Fibroblast of lung (primary cell): ENCODE data around the gene NUDT3. TPM values are rescaled to one million over a fixed set of nuclear protein-coding genes. Genes with fewer than 3 reads are reported as not detected.
"Not testable (repeated sequence)": the region's sequence is repeated elsewhere in the genome, so short reads cannot be mapped to it uniquely, and the experiment has no call there.

Source experiments
- DNase-seq, 2 donors: peaks; one replicate each; pipeline versions ENCODE4 v3.0.0 to v3.0.0-alpha.2; 2010; ENCODE audit warnings: low read depth in 2 of 2
- H2AFZ ChIP-seq: 2 replicates; pipeline ENCODE4 v1.5.1; 2012; ENCODE audit warnings: low read length, control low read depth, inconsistent platforms
- H3K27ac ChIP-seq: 2 replicates; pipeline ENCODE4 v1.5.1; 2011; ENCODE audit warnings: low read length, control low read depth; ENCODE audit not compliant: insufficient read depth
- H3K27me3 ChIP-seq: 2 replicates; pipeline ENCODE4 v1.5.1; 2011; ENCODE audit warnings: mild to moderate bottlenecking, low read length; ENCODE audit not compliant: control insufficient read depth, insufficient read depth
- H3K36me3 ChIP-seq: 2 replicates; pipeline ENCODE4 v1.5.1; 2011; ENCODE audit warnings: low read length; ENCODE audit not compliant: control insufficient read depth, insufficient read depth
- H3K4me1 ChIP-seq: 2 replicates; pipeline ENCODE4 v1.5.1; 2011; ENCODE audit warnings: low read length; ENCODE audit not compliant: control insufficient read depth, insufficient read depth; ENCODE audit errors: extremely low read depth
- H3K4me2 ChIP-seq: 2 replicates; pipeline ENCODE4 v1.5.1; 2011; ENCODE audit warnings: low read length, control low read depth; ENCODE audit not compliant: insufficient read depth; ENCODE audit errors: extremely low read depth
- H3K4me3 ChIP-seq, 4 experiments: fragments of 200-600 bp in 1 of 4; sonication (generic) in 1 of 4; replicated peaks in 1 of 4; 2 replicates each; pipeline ENCODE4 v1.5.1; 2011 to 2016; ENCODE audit warnings: low read length in 4 of 4, low read depth in 3 of 4, mild to moderate bottlenecking in 3 of 4, control low read depth in 2 of 4, inconsistent platforms in 1 of 4, mixed read lengths in 1 of 4; ENCODE audit not compliant: insufficient read depth in 1 of 4; ENCODE audit errors: control extremely low read depth in 1 of 4
- H3K79me2 ChIP-seq: 2 replicates; pipeline ENCODE4 v1.5.1; 2012; ENCODE audit warnings: mild to moderate bottlenecking, low read length, inconsistent platforms; ENCODE audit not compliant: control insufficient read depth, insufficient read depth
- H3K9ac ChIP-seq: 2 replicates; pipeline ENCODE4 v1.5.1; 2011; ENCODE audit warnings: mild to moderate bottlenecking, low read length, control low read depth; ENCODE audit not compliant: insufficient read depth
- H3K9me3 ChIP-seq: 2 replicates; pipeline ENCODE4 v1.5.1; 2012; ENCODE audit warnings: low read depth, low read length; ENCODE audit not compliant: control insufficient read depth, insufficient read depth
- H4K20me1 ChIP-seq: 2 replicates; pipeline ENCODE4 v1.5.1; 2011; ENCODE audit warnings: low read length; ENCODE audit not compliant: control insufficient read depth, insufficient read depth; ENCODE audit errors: extremely low read depth
- EZH2 ChIP-seq: IDR thresholded peaks from 2 replicates; pipeline ENCODE4 v1.5.1; 2012; ENCODE audit warnings: low read length, control low read depth, mild to moderate bottlenecking; ENCODE audit errors: missing control alignments
- polyA plus RNA-seq, 2 donors: library from polyadenylated mRNA; depleted of rRNA in 1 of 2; stranded (reverse) in 1 of 2; unstranded in 1 of 2; fragments of >200 nt; gene quantifications; 2 replicates each; pipeline ENCODE4 v1.2.1, GENCODE V29; 2011 to 2012; ENCODE audit warnings: missing spikeins in 1 of 2
- total RNA-seq: library from RNA; depleted of rRNA; stranded (reverse); fragments of >200 nt; gene quantifications from 2 replicates; pipeline ENCODE4 v1.2.1, GENCODE V29; 2014
- TF ChIP-seq, protein P1 (sequence below), 2 donors: IDR thresholded peaks in 1 of 2; conservative IDR thresholded peaks in 1 of 2; 1 replicate in 1 of 2; 2 replicates in 1 of 2; pipeline ENCODE4 v1.5.1; 2011 to 2012; ENCODE audit warnings: low read length in 2 of 2, control low read depth in 1 of 2, inconsistent platforms in 1 of 2, low read depth in 1 of 2, mild to moderate bottlenecking in 1 of 2

NUDT3 gene
- total and polyA plus RNA-seq, 2 donors (not counting 1 experiment from before 2014, with no cell fraction given): 16.0 to 27.4 TPM

DNA sequence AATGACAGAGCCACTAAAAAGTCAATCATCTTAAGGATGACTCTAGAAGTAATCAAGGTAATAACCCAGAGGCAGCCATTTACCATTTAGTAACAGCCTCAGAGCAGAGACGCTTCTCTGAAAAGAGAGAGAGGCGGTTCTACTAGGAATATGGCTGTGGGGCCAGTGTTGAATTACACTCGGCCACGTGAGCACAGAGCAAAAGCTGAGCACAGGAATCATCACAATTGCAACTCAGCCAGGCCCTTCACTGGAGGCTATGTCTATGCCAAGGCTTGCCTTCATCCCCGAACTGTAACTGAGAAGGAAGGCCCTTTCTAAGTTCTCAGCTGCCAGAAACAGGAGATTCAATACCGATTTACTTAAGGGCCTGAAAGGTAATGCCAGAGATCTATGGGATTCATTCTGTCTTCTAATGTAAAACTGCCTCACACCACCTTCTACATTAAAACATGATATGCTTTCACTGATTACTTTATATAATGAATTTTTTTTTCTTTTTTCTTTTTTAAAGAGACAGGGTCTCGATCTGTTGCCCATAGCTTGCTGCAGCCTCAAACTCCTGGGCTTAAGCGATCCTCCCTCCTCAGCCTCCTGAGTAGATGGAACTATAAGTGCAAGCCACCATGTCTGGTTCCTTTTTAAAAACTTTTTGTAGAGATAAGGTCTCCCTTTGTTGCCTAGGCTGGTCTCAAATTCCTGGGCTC lies 67.6 kb downstream of the NUDT3 start:
- no peak overlapping the region for H3K9ac ChIP-seq
- no peak overlapping the region for H3K4me3 ChIP-seq
- no peaks in the 10 kb centered on the region for H3K36me3 ChIP-seq
- H3K4me2 ChIP-seq: no peak overlapping the region
- no peaks in the 10 kb centered on the region for H3K4me1 ChIP-seq
- H3K9me3 ChIP-seq: no peaks in the 10 kb centered on the region
- no peak overlapping the region for H2AFZ ChIP-seq
- H3K27me3 ChIP-seq: no peaks in the 10 kb centered on the region
- no peak overlapping the region for H3K27ac ChIP-seq
- DNase-seq: peak; percentile 64 to 78
- peaks cover 2% of the 10 kb centered on the region for H3K79me2 ChIP-seq
- no peaks in the 10 kb centered on the region for H4K20me1 ChIP-seq
- TF ChIP-seq, protein P1, sequence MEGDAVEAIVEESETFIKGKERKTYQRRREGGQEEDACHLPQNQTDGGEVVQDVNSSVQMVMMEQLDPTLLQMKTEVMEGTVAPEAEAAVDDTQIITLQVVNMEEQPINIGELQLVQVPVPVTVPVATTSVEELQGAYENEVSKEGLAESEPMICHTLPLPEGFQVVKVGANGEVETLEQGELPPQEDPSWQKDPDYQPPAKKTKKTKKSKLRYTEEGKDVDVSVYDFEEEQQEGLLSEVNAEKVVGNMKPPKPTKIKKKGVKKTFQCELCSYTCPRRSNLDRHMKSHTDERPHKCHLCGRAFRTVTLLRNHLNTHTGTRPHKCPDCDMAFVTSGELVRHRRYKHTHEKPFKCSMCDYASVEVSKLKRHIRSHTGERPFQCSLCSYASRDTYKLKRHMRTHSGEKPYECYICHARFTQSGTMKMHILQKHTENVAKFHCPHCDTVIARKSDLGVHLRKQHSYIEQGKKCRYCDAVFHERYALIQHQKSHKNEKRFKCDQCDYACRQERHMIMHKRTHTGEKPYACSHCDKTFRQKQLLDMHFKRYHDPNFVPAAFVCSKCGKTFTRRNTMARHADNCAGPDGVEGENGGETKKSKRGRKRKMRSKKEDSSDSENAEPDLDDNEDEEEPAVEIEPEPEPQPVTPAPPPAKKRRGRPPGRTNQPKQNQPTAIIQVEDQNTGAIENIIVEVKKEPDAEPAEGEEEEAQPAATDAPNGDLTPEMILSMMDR (conservative IDR thresholded peaks at IDR 0.05 in 1 of 2, IDR thresholded peaks at IDR 0.05 in 1 of 2; ENCODE audit: low read depth in 1 of 2, low read length in 2 of 2): no peak
- no peak for TF ChIP-seq EZH2

GRCh38 chr6:34324221-34324620 lies 68.2 kb downstream of the NUDT3 start:
- H4K20me1 ChIP-seq, H3K4me1 ChIP-seq, H3K79me2 ChIP-seq, H3K27ac ChIP-seq, H3K36me3 ChIP-seq, H2AFZ ChIP-seq, H3K4me2 ChIP-seq, H3K27me3 ChIP-seq, H3K9ac ChIP-seq, DNase-seq, H3K4me3 ChIP-seq, H3K9me3 ChIP-seq: not testable (repeated sequence)

- no peaks in the 10 kb centered on the region for H3K36me3 ChIP-seq
- no peak for TF ChIP-seq EZH2
- TF ChIP-seq, protein P1 (conservative IDR thresholded peaks at IDR 0.05 in 1 of 2, IDR thresholded peaks at IDR 0.05 in 1 of 2; ENCODE audit: low read depth in 1 of 2, low read length in 2 of 2): no peak
- H3K9me3 ChIP-seq: no peaks in the 10 kb centered on the region
- no peak overlapping the region for H3K27ac ChIP-seq
- no peaks in the 10 kb centered on the region for H3K4me1 ChIP-seq
- peaks cover 2% of the 10 kb centered on the region for H3K79me2 ChIP-seq
- no peak overlapping the region for H3K9ac ChIP-seq
- H2AFZ ChIP-seq: no peak overlapping the region
- H3K4me2 ChIP-seq: no peak overlapping the region
- H4K20me1 ChIP-seq: no peaks in the 10 kb centered on the region
- no peak overlapping the region for H3K4me3 ChIP-seq
- DNase-seq: no peak
- no peaks in the 10 kb centered on the region for H3K27me3 ChIP-seq
Measured at GRCh38 chr6:34323300-34323699, 69.2 kb downstream of the NUDT3 start.
